HepG2 (cell line): Measurements from ENCODE around the gene MCM6. TPM values are rescaled to one million over a fixed set of nuclear protein-coding genes. Genes with fewer than 3 reads are reported as not detected.

ENCODE experiments used
- AGO1 ChIP-seq: fragments of 200-400 bp; formaldehyde crosslinking; IDR thresholded peaks from 2 replicates; pipeline ENCODE4 v1.6.1; 2017; ENCODE audit warnings: mild to moderate bottlenecking, low read depth, low read length, moderate library complexity; ENCODE audit not compliant: poor library complexity, severe bottlenecking
- GFI1 ChIP-seq: sonication (generic); formaldehyde crosslinking; IDR thresholded peaks from 2 replicates; pipeline ENCODE4 v1.5.0; 2020; ENCODE audit warnings: missing genetic modification reagents, mild to moderate bottlenecking, borderline replicate concordance
- HCFC1 ChIP-seq: fragments of 150-350 bp; IDR thresholded peaks from 2 replicates; pipeline ENCODE4 v1.6.1; 2014; ENCODE audit warnings: low read depth, low read length
- PLRG1 ChIP-seq: fragments of 450-650 bp; conservative IDR thresholded peaks from 2 replicates; pipeline ENCODE4 v1.6.1; 2016
- STAG1 ChIP-seq: sonication (generic); formaldehyde crosslinking; IDR thresholded peaks from 2 replicates; pipeline ENCODE4 v1.4.0; 2020; ENCODE audit warnings: missing genetic modification reagents
- TFDP2 ChIP-seq: sonication (generic); formaldehyde crosslinking; IDR thresholded peaks from 2 replicates; pipeline ENCODE4 v1.4.0; 2020; ENCODE audit warnings: missing genetic modification reagents
- ZFP36 ChIP-seq: fragments of 150-350 bp; IDR thresholded peaks from 2 replicates; pipeline ENCODE4 v1.6.1; 2018; ENCODE audit warnings: borderline replicate concordance, low read length, low read depth; ENCODE audit not compliant: partially characterized antibody
- ZNF281 ChIP-seq: sonication (generic); formaldehyde crosslinking; IDR thresholded peaks from 2 replicates; pipeline ENCODE4 v1.4.0; 2020; ENCODE audit warnings: missing genetic modification reagents, borderline replicate concordance
- ZNF773 ChIP-seq: sonication (generic); formaldehyde crosslinking; IDR thresholded peaks from 2 replicates; pipeline ENCODE4 v1.4.0; 2020; ENCODE audit warnings: missing genetic modification reagents, borderline replicate concordance
- polyA plus RNA-seq, 8 experiments: library from polyadenylated mRNA; depleted of rRNA in 3 of 8; stranded (reverse) in 7 of 8; unstranded in 1 of 8; fragments of >200 nt; fragmentation: Illumina TruSeq in 4 of 8; extraction: Trizol in 4 of 8; gene quantifications; 2 replicates each; pipeline versions ENCODE4 v1.2.1 to v1.2.3, GENCODE V29; 2011 to 2016; ENCODE audit warnings: low read depth in 4 of 8, missing spikeins in 1 of 8, mixed read lengths in 1 of 8; ENCODE audit not compliant: insufficient read depth in 1 of 8
- total RNA-seq, 5 experiments: library from RNA; depleted of rRNA; stranded (reverse); fragments of >200 nt; fragmentation: Illumina TruSeq; extraction: Trizol; gene quantifications; 2 replicates each; pipeline ENCODE4 v1.2.3, GENCODE V29; 2016; ENCODE audit warnings: low read depth in 1 of 5
- TF ChIP-seq, protein P1 (sequence below): sonication (generic); formaldehyde crosslinking; IDR thresholded peaks from 2 replicates; pipeline ENCODE4 v1.4.0; 2020; ENCODE audit warnings: mild to moderate bottlenecking, missing genetic modification reagents

The MCM6 gene
- total and polyA plus RNA-seq, 2 of the 13 experiments (the other 11 are each of a cell fraction or from before 2014, with no cell fraction given) = 9.7 to 18.7 TPM

DNA sequence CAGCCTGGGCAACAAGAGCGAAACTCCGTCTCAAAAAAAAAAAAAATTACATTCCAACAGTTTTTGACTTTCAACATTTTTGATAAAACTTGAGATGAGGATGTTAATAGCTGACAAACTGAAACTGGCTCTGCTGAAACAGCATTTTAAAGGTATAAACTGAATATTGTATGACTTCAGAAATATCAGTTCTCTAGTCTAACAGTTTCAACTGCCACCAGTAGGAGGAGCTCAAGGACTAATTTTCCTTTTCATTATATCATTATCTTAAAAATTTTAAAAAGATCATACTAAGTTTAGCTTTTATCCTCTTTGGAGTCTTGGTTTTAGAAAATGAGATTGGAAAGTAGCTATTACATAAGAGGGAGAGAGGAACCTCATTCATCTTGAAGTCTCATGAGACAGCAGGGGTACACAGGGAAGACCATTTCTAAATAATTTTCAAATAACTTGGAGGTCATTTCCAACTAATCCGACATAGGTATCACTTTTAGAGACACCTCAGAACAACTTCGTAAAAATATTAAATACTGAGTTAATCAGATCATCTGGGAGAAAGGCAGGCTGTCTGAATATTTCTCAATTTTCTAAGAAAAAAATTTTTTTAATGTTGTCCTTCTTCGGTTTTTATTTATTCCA, 37.6 kb upstream of the MCM6 start (continued):
- peak; percentile 75 for TF ChIP-seq STAG1
- no peak for TF ChIP-seq PLRG1
- no peak for TF ChIP-seq ZNF773 (CRISPR knock-in tag)
- TF ChIP-seq TFDP2 (CRISPR knock-in tag) = no peak
- TF ChIP-seq, protein P1, sequence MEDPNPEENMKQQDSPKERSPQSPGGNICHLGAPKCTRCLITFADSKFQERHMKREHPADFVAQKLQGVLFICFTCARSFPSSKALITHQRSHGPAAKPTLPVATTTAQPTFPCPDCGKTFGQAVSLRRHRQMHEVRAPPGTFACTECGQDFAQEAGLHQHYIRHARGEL (CRISPR knock-in tag) = no peak
- no peak for TF ChIP-seq ZNF281
- TF ChIP-seq ZFP36 = no peak
- no peak for TF ChIP-seq HCFC1
- no peak for TF ChIP-seq AGO1
- TF ChIP-seq GFI1 (CRISPR knock-in tag) = no peak
- TF ChIP-seq, all 625 proteins: peak for 6
